MCF 10A (cell line): ENCODE data around the gene BOLA3. TPM values are rescaled to one million over a fixed set of nuclear protein-coding genes. Genes with fewer than 3 reads are reported as not detected.

Source experiments
- BruUV-seq: library from RNA; stranded (reverse); fragments of 400-500 nt; replicated peaks from 2 replicates; lab custom pipeline; 2021; lab: Mats Ljungman, UMichigan
- CTCF ChIA-PET: fragments of 300-600 bp; sonication (Branson Sonifier 250); formaldehyde crosslinking; extraction: SDS; loops from one replicate; lab custom pipeline; 2021; ENCODE audit warnings: antibody characterized with exemption, inconsistent platforms; lab: Yijun Ruan, JAX
- POLR2A ChIA-PET: fragments of 300-600, 350-650 bp; sonication (Branson Sonifier 250); formaldehyde crosslinking; extraction: SDS; loops from one replicate; lab custom pipeline; 2020; ENCODE audit warnings: antibody characterized with exemption, inconsistent platforms; lab: Yijun Ruan, JAX
- DNase-seq: peaks from one replicate; pipeline ENCODE4 v3.0.0-alpha.2; 2018; ENCODE audit not compliant: unreplicated experiment
- H3K27ac Mint-ChIP-seq: one replicate; pipeline ENCODE4 v1.8.0; 2022; ENCODE audit warnings: mild to moderate bottlenecking, low read depth, mixed read lengths; ENCODE audit not compliant: unreplicated experiment
- H3K27me3 Mint-ChIP-seq: one replicate; pipeline ENCODE4 v1.8.0; 2022; ENCODE audit warnings: mixed read lengths; ENCODE audit not compliant: insufficient read depth, unreplicated experiment
- H3K36me3 Mint-ChIP-seq: one replicate; pipeline ENCODE4 v1.8.0; 2022; ENCODE audit warnings: mild to moderate bottlenecking, moderate library complexity, mixed read lengths; ENCODE audit not compliant: insufficient read depth, unreplicated experiment
- H3K4me1 Mint-ChIP-seq: one replicate; pipeline ENCODE4 v1.8.0; 2022; ENCODE audit warnings: mixed read lengths; ENCODE audit not compliant: insufficient read depth, unreplicated experiment
- H3K4me3 Mint-ChIP-seq: one replicate; pipeline ENCODE4 v1.8.0; 2022; ENCODE audit warnings: mild to moderate bottlenecking, moderate library complexity, mixed read lengths; ENCODE audit not compliant: unreplicated experiment
- H3K9me3 Mint-ChIP-seq: one replicate; pipeline ENCODE4 v1.8.0; 2022; ENCODE audit warnings: mixed read lengths; ENCODE audit not compliant: unreplicated experiment
- intact Hi-C: fragments of 100-400 bp; cut with micrococcal nuclease; formaldehyde crosslinking; loops from 2 replicates; pipeline ENCODE4 v1.14.1; 2022
- total RNA-seq: library from RNA; stranded (reverse); gene quantifications from 2 replicates; pipeline ENCODE4 v1.2.3, GENCODE V29; 2022
- TF ChIP-seq, protein P1 (sequence below): fragments of 200-600 bp; IDR thresholded peaks from one replicate; pipeline ENCODE4 v1.8.0; 2022; ENCODE audit warnings: antibody characterized with exemption, mild to moderate bottlenecking; ENCODE audit not compliant: unreplicated experiment

The BOLA3 gene
- total RNA-seq, 1 experiment from 2014 or later: 72.5 TPM

DNA sequence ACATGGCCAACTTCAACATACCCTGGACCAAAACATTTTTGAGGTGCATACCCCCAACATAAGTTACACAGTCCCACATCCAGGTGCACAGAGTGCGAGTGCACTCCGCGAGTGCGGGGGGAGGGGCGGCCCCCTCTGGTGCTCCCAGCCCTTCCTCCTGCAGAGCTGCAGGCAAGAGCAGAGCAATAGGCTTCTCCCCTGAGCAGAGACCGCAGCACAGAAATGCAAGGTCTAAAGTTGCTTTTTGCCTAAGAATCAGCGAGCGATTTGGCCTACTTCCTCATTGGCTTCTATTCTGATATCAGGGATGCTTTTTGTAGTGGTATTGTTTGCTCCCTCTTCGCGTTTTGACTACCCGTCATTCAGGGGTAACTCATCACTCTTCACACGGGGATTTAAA is 40.6 kb downstream of the BOLA3 start:
- ChIA-PET POLR2A (no interaction called here), CTCF (interaction anchor here (0.6 to 1.4 kb wide), 5 partner anchors 14 to 284 kb away, joined by 3 to 4 read pairs (median 3); partner anchors contain the start of gene BOLA3)
- intact Hi-C loops: no loop called here
- TF ChIP-seq, protein P1, sequence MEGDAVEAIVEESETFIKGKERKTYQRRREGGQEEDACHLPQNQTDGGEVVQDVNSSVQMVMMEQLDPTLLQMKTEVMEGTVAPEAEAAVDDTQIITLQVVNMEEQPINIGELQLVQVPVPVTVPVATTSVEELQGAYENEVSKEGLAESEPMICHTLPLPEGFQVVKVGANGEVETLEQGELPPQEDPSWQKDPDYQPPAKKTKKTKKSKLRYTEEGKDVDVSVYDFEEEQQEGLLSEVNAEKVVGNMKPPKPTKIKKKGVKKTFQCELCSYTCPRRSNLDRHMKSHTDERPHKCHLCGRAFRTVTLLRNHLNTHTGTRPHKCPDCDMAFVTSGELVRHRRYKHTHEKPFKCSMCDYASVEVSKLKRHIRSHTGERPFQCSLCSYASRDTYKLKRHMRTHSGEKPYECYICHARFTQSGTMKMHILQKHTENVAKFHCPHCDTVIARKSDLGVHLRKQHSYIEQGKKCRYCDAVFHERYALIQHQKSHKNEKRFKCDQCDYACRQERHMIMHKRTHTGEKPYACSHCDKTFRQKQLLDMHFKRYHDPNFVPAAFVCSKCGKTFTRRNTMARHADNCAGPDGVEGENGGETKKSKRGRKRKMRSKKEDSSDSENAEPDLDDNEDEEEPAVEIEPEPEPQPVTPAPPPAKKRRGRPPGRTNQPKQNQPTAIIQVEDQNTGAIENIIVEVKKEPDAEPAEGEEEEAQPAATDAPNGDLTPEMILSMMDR: no peak
- no peaks in the 10 kb centered on the region for H3K4me1 Mint-ChIP-seq
- H3K27ac Mint-ChIP-seq: no peak overlapping the region
- no peak for DNase-seq
- BruUV-seq: no TSS peak
- H3K36me3 Mint-ChIP-seq: peaks cover 42% of the 10 kb centered on the region
- H3K9me3 Mint-ChIP-seq: no peaks in the 10 kb centered on the region
- H3K27me3 Mint-ChIP-seq: no peaks in the 10 kb centered on the region
- no peak overlapping the region for H3K4me3 Mint-ChIP-seq

DNA sequence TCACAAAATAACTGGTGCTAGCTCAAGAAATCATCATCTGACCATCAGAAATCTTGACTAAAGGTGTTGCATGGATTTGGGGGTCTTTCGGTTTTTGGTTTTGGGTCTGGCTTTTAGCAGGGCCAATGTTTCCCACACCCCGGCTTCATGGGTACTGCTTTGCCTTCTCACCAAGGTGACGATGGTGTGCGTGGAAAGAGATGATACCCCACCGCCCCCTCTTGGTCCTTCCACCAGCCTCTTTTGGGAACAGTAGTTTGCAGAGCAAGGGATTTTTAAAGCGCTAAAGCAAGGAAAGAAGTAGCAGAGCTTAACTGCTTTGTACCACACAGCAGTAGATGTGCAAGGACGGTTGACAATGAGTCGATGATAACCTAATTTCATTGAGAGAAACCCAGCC is 42.3 kb downstream of the BOLA3 start:
- TF ChIP-seq, protein P1: no peak
- intact Hi-C loops: no loop called here
- Mint-ChIP-seq H3K27ac (no peak overlapping the region), H3K9me3 (no peaks in the 10 kb centered on the region), H3K27me3 (no peaks in the 10 kb centered on the region), H3K36me3 (peaks cover 51% of the 10 kb centered on the region), H3K4me1 (no peaks in the 10 kb centered on the region), H3K4me3 (no peak overlapping the region)
- ChIA-PET CTCF (interaction anchor here (0.7 kb wide), 1 partner anchor 180 kb away, joined by 3 read pairs; no protein-coding TSS in a partner anchor), POLR2A (interaction anchor here (0.6 to 0.8 kb wide), 2 partner anchors 15 to 38 kb away, joined by 3 read pairs; no protein-coding TSS in a partner anchor)
- DNase-seq: no peak
- BruUV-seq: no TSS peak

DNA sequence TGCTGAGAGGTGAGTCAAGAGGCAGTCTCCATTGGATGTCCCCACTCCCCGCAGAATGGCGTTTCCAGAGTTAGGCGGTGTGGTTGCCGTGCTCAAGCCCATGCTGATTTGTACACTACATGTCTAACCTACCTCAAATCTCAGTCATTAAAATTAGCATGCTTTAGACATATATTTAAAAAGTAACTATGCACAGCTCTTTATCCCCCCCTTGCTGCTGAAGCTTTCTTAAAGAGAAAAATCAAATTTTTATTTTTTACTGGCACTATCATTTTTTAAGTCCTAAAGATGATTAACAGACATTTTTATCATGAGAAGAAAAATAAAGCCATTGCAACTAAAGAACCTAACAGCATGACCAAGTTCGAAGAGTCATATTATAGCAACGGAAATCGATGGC is 42.9 kb downstream of the BOLA3 start:
- no peak for DNase-seq
- BruUV-seq: no TSS peak
- intact Hi-C loops: no loop called here
- POLR2A ChIA-PET: interaction anchor here (0.6 kb wide), 2 partner anchors 38 to 178 kb away, joined by 3 to 4 read pairs; partner anchors contain the start of gene DGUOK
- no peak overlapping the region for H3K4me3 Mint-ChIP-seq
- CTCF ChIA-PET: interaction anchor here (0.7 to 1.7 kb wide), 2 partner anchors 16 to 180 kb away, joined by 3 to 5 read pairs; no protein-coding TSS in a partner anchor
- no peaks in the 10 kb centered on the region for H3K9me3 Mint-ChIP-seq
- TF ChIP-seq, protein P1: peak; percentile 10
- H3K27me3 Mint-ChIP-seq: no peaks in the 10 kb centered on the region
- H3K4me1 Mint-ChIP-seq: peaks cover 3% of the 10 kb centered on the region
- H3K36me3 Mint-ChIP-seq: peaks cover 51% of the 10 kb centered on the region
- no peak overlapping the region for H3K27ac Mint-ChIP-seq

DNA sequence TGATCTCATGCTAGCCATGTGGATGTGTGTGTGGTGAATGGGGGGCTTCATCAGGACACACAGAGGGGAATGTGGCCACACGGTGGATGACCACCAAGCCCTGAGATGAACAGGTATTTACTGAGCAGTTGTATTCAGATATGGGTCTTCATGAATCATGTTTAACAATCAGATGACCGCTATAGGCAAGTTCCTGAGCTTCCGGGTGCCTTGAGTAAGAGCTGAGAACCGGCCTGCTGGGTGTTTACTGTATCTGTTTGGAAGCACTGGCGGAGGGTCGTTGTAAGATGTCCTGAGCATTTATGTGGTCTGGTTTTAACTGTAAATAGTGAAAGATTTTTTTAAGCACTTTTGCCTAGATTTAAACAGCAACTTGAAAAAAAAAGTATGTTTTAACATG is 43.9 kb downstream of the BOLA3 start:
- no peak for DNase-seq
- Mint-ChIP-seq H3K27me3 (no peaks in the 10 kb centered on the region), H3K4me1 (peaks cover 13% of the 10 kb centered on the region), H3K9me3 (no peaks in the 10 kb centered on the region), H3K27ac (no peak overlapping the region), H3K4me3 (no peak overlapping the region), H3K36me3 (peaks cover 60% of the 10 kb centered on the region)
- no TSS peak for BruUV-seq
- TF ChIP-seq, protein P1: no peak
- ChIA-PET POLR2A (interaction anchor here (0.6 to 1.0 kb wide), 3 partner anchors 70 to 233 kb away, joined by 3 to 4 read pairs (median 3); no protein-coding TSS in a partner anchor), CTCF (interaction anchor here (1.1 to 1.7 kb wide), 2 partner anchors 17 to 111 kb away, joined by 3 to 5 read pairs; no protein-coding TSS in a partner anchor)
- intact Hi-C loops: no loop called here
